GM13976 (cell line): ENCODE measurements around the gene GRIN3B.
A peak's percentile ranks its signal among the peaks of the same experiment; 100 is the strongest.

Source experiments
- DNase-seq: peaks from one replicate; pipeline ENCODE4 v3.0.0; 2012; ENCODE audit warnings: low spot score
- CTCF ChIP-seq: IDR thresholded peaks from 2 replicates; pipeline ENCODE4 v1.5.1; 2012; ENCODE audit warnings: borderline replicate concordance, mild to moderate bottlenecking; ENCODE audit not compliant: insufficient read depth; ENCODE audit errors: extremely low read depth, missing control alignments, control extremely low read depth
- in situ Hi-C: fragments of 300-500 bp; cut with MboI; formaldehyde crosslinking; loops from one replicate; pipeline ENCODE4 v1.12.0; 2022; ENCODE audit warnings: low sequenced_read_pairs, mixed read lengths, inconsistent platforms; ENCODE audit not compliant: unreplicated experiment

The GRIN3B gene

DNA sequence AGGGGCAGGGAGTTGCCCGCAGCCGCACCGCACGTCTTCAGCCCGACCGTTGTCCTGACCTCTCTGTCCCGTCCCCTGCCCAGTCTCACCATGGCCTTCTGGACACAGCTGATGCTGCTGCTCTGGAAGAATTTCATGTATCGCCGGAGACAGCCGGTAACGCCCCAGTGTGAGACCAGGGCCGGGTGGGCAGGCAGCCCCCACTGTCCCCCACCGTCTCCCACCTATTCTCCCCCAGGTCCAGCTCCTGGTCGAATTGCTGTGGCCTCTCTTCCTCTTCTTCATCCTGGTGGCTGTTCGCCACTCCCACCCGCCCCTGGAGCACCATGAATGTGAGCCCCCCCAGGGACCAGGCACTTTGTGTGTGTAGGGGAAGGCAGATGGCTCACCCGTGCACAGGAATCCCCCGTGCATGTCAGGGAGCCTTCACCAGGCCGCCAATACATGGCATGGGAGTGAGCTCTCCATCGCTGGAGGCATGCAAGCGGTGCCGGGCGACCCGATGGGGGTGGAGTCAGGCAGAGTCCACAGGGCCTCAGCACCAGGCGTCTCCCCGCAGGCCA, 41.1 kb downstream of the GRIN3B start:
- in situ Hi-C loops = no loop called here
- no peak for DNase-seq
- TF ChIP-seq CTCF = no peak

DNA sequence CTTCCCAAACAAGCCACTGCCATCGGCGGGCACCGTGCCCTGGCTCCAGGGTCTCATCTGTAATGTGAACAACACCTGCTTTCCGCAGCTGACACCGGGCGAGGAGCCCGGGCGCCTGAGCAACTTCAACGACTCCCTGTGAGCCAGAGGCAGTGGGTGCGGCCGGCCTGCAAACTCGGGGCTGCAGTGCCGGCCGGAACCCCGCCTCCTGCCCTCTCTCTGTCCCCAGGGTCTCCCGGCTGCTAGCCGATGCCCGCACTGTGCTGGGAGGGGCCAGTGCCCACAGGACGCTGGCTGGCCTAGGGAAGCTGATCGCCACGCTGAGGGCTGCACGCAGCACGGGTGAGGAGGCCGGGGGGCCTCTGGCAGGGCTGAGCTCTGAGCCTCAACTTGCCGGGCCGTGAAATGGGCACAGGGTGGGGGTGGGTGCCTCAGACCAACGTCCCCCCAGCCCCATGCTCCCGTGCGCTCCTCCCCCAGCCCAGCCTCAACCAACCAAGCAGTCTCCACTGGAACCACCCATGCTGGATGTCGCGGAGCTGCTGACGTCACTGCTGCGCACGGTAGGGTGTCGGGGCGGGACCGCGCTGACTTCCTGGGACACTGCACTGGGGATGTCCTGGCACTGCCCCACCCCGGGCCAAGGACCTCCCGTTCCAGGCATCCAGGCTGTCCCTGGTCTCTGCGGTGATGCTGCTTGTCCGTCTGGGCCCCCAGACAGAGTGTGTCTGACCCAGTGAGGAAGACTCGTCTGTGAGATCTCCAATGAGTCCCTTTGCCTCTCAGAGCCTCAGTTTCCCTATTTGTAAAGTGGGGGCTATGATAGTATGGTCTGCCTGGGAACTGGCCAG, 41.8 kb downstream of the GRIN3B start:
- in situ Hi-C loops = no loop called here
- no peak for DNase-seq
- TF ChIP-seq CTCF = no peak

DNA sequence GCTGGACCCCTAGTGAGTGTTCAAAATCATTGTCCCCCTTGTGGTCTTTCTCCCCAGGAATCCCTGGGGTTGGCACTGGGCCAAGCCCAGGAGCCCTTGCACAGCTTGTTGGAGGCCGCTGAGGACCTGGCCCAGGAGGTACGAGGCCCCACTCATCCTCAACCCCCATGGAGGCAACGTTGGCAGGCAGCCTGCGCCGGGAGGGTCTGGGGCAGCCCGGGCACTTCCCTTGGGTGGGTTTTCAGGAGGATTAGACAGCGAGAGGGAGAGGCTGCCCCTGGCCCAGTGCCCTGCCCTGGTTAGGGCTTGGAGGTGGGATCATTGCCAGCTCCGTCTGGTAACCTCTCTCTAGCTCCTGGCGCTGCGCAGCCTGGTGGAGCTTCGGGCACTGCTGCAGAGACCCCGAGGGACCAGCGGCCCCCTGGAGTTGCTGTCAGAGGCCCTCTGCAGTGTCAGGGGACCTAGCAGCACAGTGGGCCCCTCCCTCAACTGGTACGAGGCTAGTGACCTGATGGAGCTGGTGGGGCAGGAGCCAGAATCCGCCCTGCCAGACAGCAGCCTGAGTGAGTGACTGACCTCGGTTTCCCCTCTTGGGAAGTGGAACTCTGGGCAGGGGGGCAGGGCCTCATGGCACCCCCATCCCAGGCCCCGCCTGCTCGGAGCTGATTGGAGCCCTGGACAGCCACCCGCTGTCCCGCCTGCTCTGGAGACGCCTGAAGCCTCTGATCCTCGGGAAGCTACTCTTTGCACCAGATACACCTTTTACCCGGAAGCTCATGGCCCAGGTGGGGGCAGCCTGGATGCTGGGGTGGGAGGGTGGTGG, 42.7 kb downstream of the GRIN3B start:
- no peak for DNase-seq
- in situ Hi-C loops = no loop called here
- no peak for TF ChIP-seq CTCF

- TF ChIP-seq CTCF = no peak
- peak; percentile 75 for DNase-seq
- in situ Hi-C loops = no loop called here
Measured at GRCh38 chr19:1045247-1045603, 45.0 kb downstream of the GRIN3B start.

DNA sequence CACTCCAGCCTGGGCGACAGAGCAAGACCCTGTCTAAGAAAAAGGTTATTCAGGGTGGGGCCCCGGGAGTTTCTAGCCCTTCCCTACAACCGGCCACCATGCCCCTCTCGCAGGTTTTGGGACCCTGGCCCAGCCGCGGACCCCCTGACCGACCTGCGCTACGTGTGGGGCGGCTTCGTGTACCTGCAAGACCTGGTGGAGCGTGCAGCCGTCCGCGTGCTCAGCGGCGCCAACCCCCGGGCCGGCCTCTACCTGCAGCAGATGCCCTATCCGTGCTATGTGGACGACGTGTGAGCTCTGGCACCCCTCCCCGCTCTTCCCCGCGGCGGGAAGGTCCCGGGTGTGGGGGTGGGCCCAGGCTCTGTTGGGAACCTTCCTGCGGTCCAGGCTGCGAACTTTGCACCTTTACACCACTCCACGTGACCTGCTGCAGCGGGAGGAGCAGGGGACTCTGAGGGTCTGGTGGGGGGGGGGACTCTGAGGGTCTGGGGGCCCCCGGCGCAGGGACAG, 46.0 kb downstream of the GRIN3B start:
- no peak for TF ChIP-seq CTCF
- in situ Hi-C loops = no loop called here
- no peak for DNase-seq

DNA sequence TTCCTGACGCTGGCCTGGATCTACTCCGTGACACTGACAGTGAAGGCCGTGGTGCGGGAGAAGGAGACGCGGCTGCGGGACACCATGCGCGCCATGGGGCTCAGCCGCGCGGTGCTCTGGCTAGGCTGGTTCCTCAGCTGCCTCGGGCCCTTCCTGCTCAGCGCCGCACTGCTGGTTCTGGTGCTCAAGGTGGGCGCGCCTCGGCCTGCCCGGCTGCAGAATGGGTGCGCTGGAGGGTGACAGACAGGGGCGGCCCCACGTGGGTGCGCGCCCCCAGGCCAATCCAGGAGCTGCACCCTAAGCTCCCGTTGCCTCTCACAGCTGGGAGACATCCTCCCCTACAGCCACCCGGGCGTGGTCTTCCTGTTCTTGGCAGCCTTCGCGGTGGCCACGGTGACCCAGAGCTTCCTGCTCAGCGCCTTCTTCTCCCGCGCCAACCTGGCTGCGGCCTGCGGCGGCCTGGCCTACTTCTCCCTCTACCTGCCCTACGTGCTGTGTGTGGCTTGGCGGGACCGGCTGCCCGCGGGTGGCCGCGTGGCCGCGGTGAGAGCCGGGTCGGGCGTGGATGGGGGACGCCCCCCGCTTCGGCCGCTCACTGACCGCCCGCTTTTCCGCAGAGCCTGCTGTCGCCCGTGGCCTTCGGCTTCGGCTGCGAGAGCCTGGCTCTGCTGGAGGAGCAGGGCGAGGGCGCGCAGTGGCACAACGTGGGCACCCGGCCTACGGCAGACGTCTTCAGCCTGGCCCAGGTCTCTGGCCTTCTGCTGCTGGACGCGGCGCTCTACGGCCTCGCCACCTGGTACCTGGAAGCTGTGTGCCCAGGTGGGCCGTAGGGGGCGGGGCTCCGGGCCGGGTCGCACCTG, 46.8 kb downstream of the GRIN3B start:
- in situ Hi-C loops = no loop called here
- DNase-seq = no peak
- no peak for TF ChIP-seq CTCF
